Uterus (tissue), 4 donors: ENCODE results near the gene PRRC2B. TPM values are rescaled to one million over a fixed set of nuclear protein-coding genes. Genes with fewer than 3 reads are reported as not detected.
"Not testable (repeated sequence)": the region's sequence is repeated elsewhere in the genome, so short reads cannot be mapped to it uniquely, and the experiment has no call there.

Source experiments
- DNase-seq, 2 donors: peaks; one replicate each; pipeline ENCODE4 v3.0.0-alpha.2; 2019 to 2020
- H3K27ac ChIP-seq, 2 donors: fragments of 200-600 bp; sonication (generic); 1 replicate in 1 of 2; 2 replicates in 1 of 2; pipeline ENCODE4 v1.5.1; 2016 to 2018
- H3K27me3 ChIP-seq, 2 donors: fragments of 200-600 bp; sonication (generic); one replicate each; pipeline ENCODE4 v1.5.1; 2018 to 2019; ENCODE audit warnings: control low read depth in 1 of 2
- H3K36me3 ChIP-seq, 2 donors: fragments of 200-600 bp; sonication (generic); one replicate each; pipeline ENCODE4 v1.5.1; 2019; ENCODE audit warnings: control low read depth in 1 of 2
- H3K4me1 ChIP-seq, 2 donors: fragments of 200-600 bp; sonication (generic); one replicate each; pipeline ENCODE4 v1.5.1; 2018 to 2019; ENCODE audit warnings: control low read depth in 1 of 2
- H3K4me3 ChIP-seq, 2 donors: fragments of 200-600 bp; sonication (generic); 1 replicate in 1 of 2; 2 replicates in 1 of 2; pipeline ENCODE4 v1.5.1; 2018 to 2019; ENCODE audit warnings: mild to moderate bottlenecking in 1 of 2
- H3K9me3 ChIP-seq, 2 donors: fragments of 200-600 bp; sonication (generic); one replicate each; pipeline ENCODE4 v1.5.1; 2019; ENCODE audit warnings: control low read depth in 1 of 2
- POLR2A ChIP-seq, 2 donors: fragments of 450-650 bp; IDR thresholded peaks; one replicate each; pipeline ENCODE4 v1.6.1; 2016; ENCODE audit warnings: antibody characterized with exemption in 2 of 2, mild to moderate bottlenecking in 1 of 2, moderate library complexity in 1 of 2
- intact Hi-C: fragments of 100-400 bp; cut with DNase I; formaldehyde crosslinking; loops from one replicate; pipeline ENCODE4 v1.15.1; 2023; ENCODE audit warnings: low total_unique reads
- total RNA-seq, 4 donors: library from RNA; depleted of rRNA in 3 of 4; stranded (reverse); fragments of >200 nt in 3 of 4; gene quantifications; one replicate each; pipeline versions ENCODE4 v1.1.0 to v1.2.4, GENCODE V29; 2014 to 2023
- TF ChIP-seq, protein P1 (sequence below), 4 experiments: fragments of 200-600 bp in 2 of 4; fragments of 450-650 bp in 2 of 4; sonication (generic) in 2 of 4; IDR thresholded peaks; one replicate each; pipeline ENCODE4 v1.5.1; 2016 to 2019; ENCODE audit warnings: antibody characterized with exemption in 4 of 4, mild to moderate bottlenecking in 2 of 4, moderate library complexity in 1 of 4
- donor health status: DM: yes; HTN: yes; CAD: no.

The PRRC2B gene
- total RNA-seq, 4 donors from 2014 or later = 81.5 to 297 (median 133) TPM

DNA sequence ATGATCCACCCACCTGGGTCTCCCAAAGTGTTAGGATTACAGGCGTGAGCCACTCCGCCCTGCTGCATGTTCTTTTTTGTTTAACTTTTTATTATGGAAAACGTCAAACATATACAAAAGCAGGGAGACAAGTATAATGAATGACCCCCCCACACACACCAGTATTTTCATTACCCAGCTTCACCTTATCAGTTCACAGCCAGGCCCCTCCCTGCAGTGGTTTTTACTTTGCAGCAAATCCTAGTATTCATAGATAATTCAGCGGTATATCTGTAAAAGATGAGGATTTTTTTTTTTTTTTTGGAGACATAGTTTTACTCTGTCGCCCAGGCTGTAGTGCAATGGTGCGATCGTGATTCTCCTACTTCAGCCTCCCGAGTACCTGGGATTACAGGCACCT, 111.1 kb downstream of the PRRC2B start:
- DNase-seq = no peak
- H3K36me3 ChIP-seq = no peaks in the 10 kb centered on the region
- no peak overlapping the region for H3K27ac ChIP-seq
- no peaks in the 10 kb centered on the region for H3K27me3 ChIP-seq
- no peaks in the 10 kb centered on the region for H3K9me3 ChIP-seq
- TF ChIP-seq, protein P1, sequence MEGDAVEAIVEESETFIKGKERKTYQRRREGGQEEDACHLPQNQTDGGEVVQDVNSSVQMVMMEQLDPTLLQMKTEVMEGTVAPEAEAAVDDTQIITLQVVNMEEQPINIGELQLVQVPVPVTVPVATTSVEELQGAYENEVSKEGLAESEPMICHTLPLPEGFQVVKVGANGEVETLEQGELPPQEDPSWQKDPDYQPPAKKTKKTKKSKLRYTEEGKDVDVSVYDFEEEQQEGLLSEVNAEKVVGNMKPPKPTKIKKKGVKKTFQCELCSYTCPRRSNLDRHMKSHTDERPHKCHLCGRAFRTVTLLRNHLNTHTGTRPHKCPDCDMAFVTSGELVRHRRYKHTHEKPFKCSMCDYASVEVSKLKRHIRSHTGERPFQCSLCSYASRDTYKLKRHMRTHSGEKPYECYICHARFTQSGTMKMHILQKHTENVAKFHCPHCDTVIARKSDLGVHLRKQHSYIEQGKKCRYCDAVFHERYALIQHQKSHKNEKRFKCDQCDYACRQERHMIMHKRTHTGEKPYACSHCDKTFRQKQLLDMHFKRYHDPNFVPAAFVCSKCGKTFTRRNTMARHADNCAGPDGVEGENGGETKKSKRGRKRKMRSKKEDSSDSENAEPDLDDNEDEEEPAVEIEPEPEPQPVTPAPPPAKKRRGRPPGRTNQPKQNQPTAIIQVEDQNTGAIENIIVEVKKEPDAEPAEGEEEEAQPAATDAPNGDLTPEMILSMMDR (IDR thresholded peaks at IDR 0.05) = no peak
- no peak for TF ChIP-seq POLR2A (IDR thresholded peaks at IDR 0.05)
- no peak overlapping the region for H3K4me3 ChIP-seq
- intact Hi-C loops = no loop called here
- H3K4me1 ChIP-seq = no peaks in the 10 kb centered on the region

DNA sequence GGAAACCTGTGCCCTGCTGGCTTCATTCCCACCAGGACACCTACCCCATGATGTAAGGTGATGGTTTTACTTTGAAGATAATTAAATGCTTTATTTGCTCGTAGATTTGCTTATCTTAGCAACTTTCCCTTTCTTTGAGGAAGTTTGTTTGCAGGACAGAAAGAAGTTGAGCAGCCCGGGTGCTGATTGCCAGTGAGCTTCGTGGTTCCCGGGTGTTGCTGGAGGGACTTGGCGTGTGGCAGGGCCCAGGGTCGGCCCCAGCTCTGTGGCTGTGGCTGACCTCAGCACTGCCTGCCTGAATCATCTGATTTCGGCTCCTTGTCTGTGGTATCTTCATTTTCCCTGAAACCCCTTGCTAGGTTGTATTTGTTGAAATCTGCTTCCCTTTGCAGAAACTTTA, 117.5 kb downstream of the PRRC2B start:
- Histone ChIP-seq H3K27ac (no peak overlapping the region), H3K4me1 (no peaks in the 10 kb centered on the region), H3K36me3 (no peaks in the 10 kb centered on the region), H3K27me3 (no peaks in the 10 kb centered on the region), H3K4me3 (no peak overlapping the region), H3K9me3 (no peaks in the 10 kb centered on the region)
- TF ChIP-seq, protein P1 (IDR thresholded peaks at IDR 0.05) = no peak
- no peak for TF ChIP-seq POLR2A (IDR thresholded peaks at IDR 0.05)
- intact Hi-C loops = no loop called here
- no peak for DNase-seq

DNA sequence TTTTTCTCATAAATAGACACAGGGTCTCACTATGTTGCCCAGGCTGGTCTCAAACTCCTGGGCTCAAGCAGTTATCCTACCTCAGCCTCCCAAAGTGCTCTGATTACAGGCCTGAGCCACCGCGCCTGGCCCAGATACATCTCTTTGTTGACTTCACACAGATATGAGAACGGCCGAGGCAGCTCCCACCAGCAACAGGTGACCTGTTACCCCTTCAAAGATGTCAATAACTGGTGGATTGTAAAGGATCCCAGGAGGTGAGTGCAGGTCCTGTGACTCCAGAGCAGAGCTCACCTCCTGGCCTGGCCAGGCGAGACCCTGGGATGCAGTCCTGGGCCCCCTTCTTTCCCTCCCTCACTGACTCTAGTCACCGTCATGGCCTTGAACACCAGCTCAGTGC, 118.0 kb downstream of the PRRC2B start:
- intact Hi-C loops = no loop called here
- H3K27ac ChIP-seq = no peak overlapping the region
- TF ChIP-seq, protein P1 (IDR thresholded peaks at IDR 0.05) = no peak
- TF ChIP-seq POLR2A (IDR thresholded peaks at IDR 0.05) = no peak
- H3K36me3 ChIP-seq = no peaks in the 10 kb centered on the region
- H3K4me3 ChIP-seq = no peak overlapping the region
- no peaks in the 10 kb centered on the region for H3K27me3 ChIP-seq
- no peak for DNase-seq
- H3K4me1 ChIP-seq = no peaks in the 10 kb centered on the region
- no peaks in the 10 kb centered on the region for H3K9me3 ChIP-seq

DNA sequence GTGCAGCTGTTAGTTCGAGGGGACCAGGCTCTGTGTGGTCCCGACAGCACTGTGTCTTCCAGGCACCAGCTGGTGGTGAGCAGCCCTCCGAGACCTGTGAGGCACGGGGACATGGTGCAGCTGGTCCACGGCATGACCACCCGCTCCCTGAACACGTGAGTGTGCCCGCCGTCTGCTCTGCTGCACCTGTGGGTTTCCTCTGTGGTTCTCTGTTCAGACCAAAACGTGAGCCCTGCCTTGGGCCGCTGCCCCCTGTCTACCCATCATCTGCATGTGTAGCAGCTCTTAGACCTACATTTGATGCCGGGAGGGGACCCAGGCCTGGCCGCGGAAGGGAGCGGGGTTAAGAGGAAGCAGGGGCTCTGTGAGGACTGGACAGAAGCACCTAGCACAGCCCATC, 119.3 kb downstream of the PRRC2B start:
- no peak for TF ChIP-seq POLR2A (IDR thresholded peaks at IDR 0.05)
- TF ChIP-seq, protein P1 (IDR thresholded peaks at IDR 0.05) = no peak
- H3K27me3 ChIP-seq = no peaks in the 10 kb centered on the region
- intact Hi-C loops = no loop called here
- DNase-seq = no peak
- H3K27ac ChIP-seq = no peak overlapping the region
- no peak overlapping the region for H3K4me3 ChIP-seq
- H3K9me3 ChIP-seq = no peaks in the 10 kb centered on the region
- H3K36me3 ChIP-seq = no peaks in the 10 kb centered on the region
- H3K4me1 ChIP-seq = no peaks in the 10 kb centered on the region

DNA sequence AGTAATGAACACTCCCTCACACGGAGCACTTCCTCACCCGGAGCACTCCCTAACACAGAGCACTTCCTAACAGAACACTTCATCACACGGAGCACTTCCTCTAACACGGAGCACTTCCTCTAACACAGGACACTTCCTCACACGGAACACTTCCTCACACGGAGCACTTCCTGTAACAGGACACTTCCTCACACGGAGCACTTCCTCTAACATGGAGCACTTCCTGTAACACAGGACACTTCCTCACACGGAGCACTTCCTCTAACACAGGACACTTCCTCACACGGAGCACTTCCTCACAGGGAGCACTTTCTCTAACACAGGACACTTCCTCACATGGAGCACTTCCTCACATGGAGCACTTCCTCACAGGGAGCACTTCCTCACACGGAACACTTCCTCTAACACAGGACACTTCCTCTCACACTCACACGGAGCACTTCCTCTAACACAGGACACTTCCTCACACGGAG, 121.7 kb downstream of the PRRC2B start:
- intact Hi-C loops, H3K9me3 ChIP-seq, H3K27me3 ChIP-seq, H3K4me3 ChIP-seq, H3K4me1 ChIP-seq, H3K36me3 ChIP-seq, DNase-seq, H3K27ac ChIP-seq: not testable (repeated sequence)

DNA sequence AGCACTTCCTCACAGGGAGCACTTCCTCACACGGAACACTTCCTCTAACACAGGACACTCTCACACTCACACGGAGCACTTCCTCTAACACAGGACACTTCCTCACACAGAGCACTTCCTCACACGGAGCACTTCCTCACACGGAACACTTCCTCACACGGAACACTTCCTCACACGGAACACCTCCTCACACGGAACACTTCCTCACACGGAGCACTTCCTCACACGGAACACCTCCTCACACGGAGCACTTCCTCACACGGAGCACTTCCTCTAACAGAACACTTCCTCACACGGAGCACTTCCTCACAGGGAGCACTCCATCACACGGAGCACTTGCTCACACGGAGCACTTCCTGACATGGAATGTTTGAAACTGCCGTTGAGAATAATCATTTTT, 122.2 kb downstream of the PRRC2B start:
- H3K27me3 ChIP-seq = no peaks in the 10 kb centered on the region
- intact Hi-C loops = no loop called here
- TF ChIP-seq, protein P1 (IDR thresholded peaks at IDR 0.05) = no peak
- no peak for TF ChIP-seq POLR2A (IDR thresholded peaks at IDR 0.05)
- no peaks in the 10 kb centered on the region for H3K36me3 ChIP-seq
- H3K9me3 ChIP-seq = no peaks in the 10 kb centered on the region
- DNase-seq = no peak
- H3K4me3 ChIP-seq = no peak overlapping the region
- no peak overlapping the region for H3K27ac ChIP-seq
- H3K4me1 ChIP-seq = no peaks in the 10 kb centered on the region
